K562 (cell line): ENCODE results near the gene RAB24. TPM values are rescaled to one million over a fixed set of nuclear protein-coding genes. Genes with fewer than 3 reads are reported as not detected.

Experiments
- ATAC-seq: fragments of 200-7000 bp; cut with Tn5 transposase; 3 replicates; pipeline ENCODE4 v1.9.1; 2020; ENCODE audit warnings: moderate library complexity
- BruUV-seq: library from RNA; stranded (reverse); fragments of 400-500 nt; replicated peaks from 2 replicates; lab custom pipeline; 2021; lab: Mats Ljungman, UMichigan
- CTCF ChIA-PET: fragments of 300-600 bp; formaldehyde crosslinking; extraction: SDS; loops from one replicate; lab custom pipeline; 2021; ENCODE audit warnings: low intra/inter-chr PET ratio; lab: Yijun Ruan, JAX
- POLR2A ChIA-PET: fragments of 300-600, 350-650 bp; sonication (Branson Sonifier 250); formaldehyde crosslinking; extraction: SDS; loops from one replicate; lab custom pipeline; 2021; ENCODE audit warnings: antibody characterized with exemption, inconsistent platforms; lab: Yijun Ruan, JAX
- DNase-seq, 4 experiments: peaks; one replicate each; pipeline versions ENCODE4 v3.0.0 to v3.0.0-alpha.2; 2011 to 2018; ENCODE audit warnings: low spot score in 3 of 4, mixed read lengths in 3 of 4; ENCODE audit errors: extremely low read depth in 1 of 4
- FAIRE-seq: peaks from 2 replicates; lab custom pipeline; 2011; peaks lifted over from hg19 to GRCh38; lab: Jason Lieb, UNC
- H2AFZ ChIP-seq: 2 replicates; pipeline ENCODE4 v1.6.0; 2011; ENCODE audit warnings: low read depth, low read length, control low read depth, inconsistent platforms
- H3K27ac ChIP-seq: fragments of 200-600 bp; 3 replicates; pipeline ENCODE4 v1.8.0; 2011; ENCODE audit warnings: low read depth, mild to moderate bottlenecking, control low read depth, inconsistent platforms, low read length, moderate library complexity, mixed read lengths; ENCODE audit errors: extremely low read depth
- H3K27me3 ChIP-seq, 2 experiments: fragments of 300-600 bp in 1 of 2; 2 replicates in 1 of 2; 3 replicates in 1 of 2; pipeline versions ENCODE4 v1.6.0 to v1.8.0; 2011; ENCODE audit warnings: inconsistent platforms in 2 of 2, low read length in 2 of 2, mild to moderate bottlenecking in 1 of 2, mixed read lengths in 1 of 2, moderate library complexity in 1 of 2; ENCODE audit not compliant: control insufficient read depth in 2 of 2, insufficient read depth in 2 of 2
- H3K36me3 ChIP-seq: fragments of 300-600 bp; 3 replicates; pipeline ENCODE4 v1.8.0; 2011; ENCODE audit warnings: mild to moderate bottlenecking, low read length, inconsistent platforms; ENCODE audit not compliant: control insufficient read depth, insufficient read depth
- H3K4me1 ChIP-seq, 2 experiments: fragments of 200-600 bp in 1 of 2; replicated peaks in 1 of 2; 2 replicates in 1 of 2; 3 replicates in 1 of 2; pipeline versions ENCODE4 v1.5.1 to v1.8.0; 2011; ENCODE audit warnings: inconsistent platforms in 2 of 2, low read length in 2 of 2, mild to moderate bottlenecking in 1 of 2, mixed read lengths in 1 of 2, moderate library complexity in 1 of 2; ENCODE audit not compliant: control insufficient read depth in 2 of 2, insufficient read depth in 2 of 2
- H3K4me2 ChIP-seq: 2 replicates; pipeline ENCODE4 v1.6.1; 2011; ENCODE audit warnings: low read length, control low read depth, inconsistent platforms, mixed read lengths; ENCODE audit not compliant: insufficient read depth
- H3K4me3 ChIP-seq: fragments of 200-600 bp; sonication (generic), shearing (Covaris generic); 2 replicates; pipeline ENCODE4 v1.5.1; 2016; ENCODE audit warnings: control low read depth, inconsistent platforms
- H3K79me2 ChIP-seq: fragments of 200-600 bp; 3 replicates; pipeline ENCODE4 v1.8.0; 2011; ENCODE audit warnings: low read length, inconsistent platforms; ENCODE audit not compliant: control insufficient read depth, insufficient read depth
- H3K9ac ChIP-seq, 2 experiments: 2 replicates each; pipeline versions ENCODE4 v1.6.0 to v1.6.1; 2011; ENCODE audit warnings: low read depth in 2 of 2, low read length in 2 of 2, control low read depth in 1 of 2, inconsistent platforms in 1 of 2, mild to moderate bottlenecking in 1 of 2, mixed read lengths in 1 of 2; ENCODE audit not compliant: insufficient read depth in 1 of 2
- H3K9me1 ChIP-seq: one replicate; pipeline ENCODE4 v1.6.0; 2011; ENCODE audit warnings: inconsistent platforms, mild to moderate bottlenecking, low read length, moderate library complexity; ENCODE audit not compliant: control insufficient read depth, insufficient read depth
- H3K9me3 ChIP-seq: replicated peaks from 2 replicates; pipeline ENCODE4 v1.5.1; 2011; ENCODE audit warnings: low read depth, low read length, inconsistent platforms; ENCODE audit not compliant: control insufficient read depth, insufficient read depth
- H4K20me1 ChIP-seq: replicated peaks from 2 replicates; pipeline ENCODE4 v1.6.1; 2011; ENCODE audit warnings: low read length, inconsistent platforms, mixed read lengths; ENCODE audit not compliant: control insufficient read depth, insufficient read depth
- DACH1 ChIP-seq: fragments of 450-650 bp; IDR thresholded peaks from 2 replicates; pipeline ENCODE4 v1.6.1; 2018; ENCODE audit not compliant: partially characterized antibody
- EGR1 ChIP-seq: fragments of 450-650 bp; conservative IDR thresholded peaks from 2 replicates; pipeline ENCODE4 v1.6.1; 2017; ENCODE audit warnings: mild to moderate bottlenecking
- HDAC1 ChIP-seq, 2 experiments: fragments of 450-650 bp; IDR thresholded peaks; 2 replicates each; pipeline ENCODE4 v1.6.1; 2016 to 2017; ENCODE audit warnings: inconsistent platforms in 1 of 2, mild to moderate bottlenecking in 1 of 2, moderate library complexity in 1 of 2
- HDAC2 ChIP-seq: fragments of 450-650 bp; IDR thresholded peaks from 2 replicates; pipeline ENCODE4 v1.6.1; 2016; ENCODE audit warnings: mild to moderate bottlenecking
- SAP30 ChIP-seq: fragments of 200-600 bp; sonication (generic); IDR thresholded peaks from 2 replicates; pipeline ENCODE4 v1.6.1; 2012; ENCODE audit warnings: borderline replicate concordance, low read depth, mild to moderate bottlenecking, moderate library complexity, low read length, control low read depth, inconsistent platforms; ENCODE audit not compliant: insufficient read depth, poor library complexity, severe bottlenecking
- WGBS: fragments of 100-300 bp; shearing (Covaris generic); methylation state at CpG from one replicate; pipeline ENCODE4 v1.1.6; 2016; ENCODE audit warnings: low coverage, mixed read lengths; ENCODE audit not compliant: insufficient coverage; ENCODE audit errors: missing lambda C conversion rate; 5-methylcytosine and 5-hydroxymethylcytosine counted together
- in situ Hi-C: fragments of 300-500 bp; cut with MboI; formaldehyde crosslinking; loops from 4 replicates; pipeline ENCODE4 v1.15.0; 2018; ENCODE audit warnings: inconsistent platforms, mixed read lengths
- intact Hi-C: fragments of 100-400 bp; cut with micrococcal nuclease; formaldehyde crosslinking; loops from 2 replicates; pipeline ENCODE4 v1.14.2; 2022
- polyA plus RNA-seq, 8 experiments: library from polyadenylated mRNA; depleted of rRNA in 4 of 8; stranded (reverse) in 5 of 8; unstranded in 3 of 8; fragments of >200 nt; fragmentation: Nextera tagmentation in 2 of 8; fragmentation: Illumina TruSeq in 1 of 8; extraction: Ambion mirVana in 2 of 8; extraction: Trizol in 1 of 8; gene quantifications; 2 replicates each; pipeline versions ENCODE4 v1.2.1 to v1.2.3, GENCODE V29; 2011 to 2014; ENCODE audit warnings: inconsistent platforms in 1 of 8, missing spikeins in 1 of 8
- total RNA-seq, 7 experiments: library from RNA; depleted of rRNA in 6 of 7; stranded (reverse); fragments of >200 nt in 6 of 7; fragmentation: Illumina TruSeq in 2 of 7; extraction: Trizol in 2 of 7; gene quantifications; 2 replicates each; pipeline versions ENCODE4 v1.2.1 to v1.2.3, GENCODE V29; 2011 to 2021; ENCODE audit warnings: low replicate concordance in 1 of 7
- TF ChIP-seq, protein P1 (sequence below): fragments of 250-450 bp; sonication (Bioruptor Pico); IDR thresholded peaks from 2 replicates; pipeline ENCODE4 v1.5.0; 2020; ENCODE audit warnings: mild to moderate bottlenecking
- TF ChIP-seq, protein P2 (sequence below), 3 experiments: fragments of 200-800 bp in 1 of 3; sonication (Bioruptor generic) in 1 of 3; sonication (generic) in 1 of 3; formaldehyde crosslinking in 1 of 3; IDR thresholded peaks; 2 replicates each; pipeline versions ENCODE4 v1.6.1 to v1.8.0; 2016 to 2022; ENCODE audit warnings: mild to moderate bottlenecking in 2 of 3, missing compliant biosample characterization in 2 of 3, missing genetic modification characterization in 2 of 3, missing genetic modification reagents in 1 of 3
- TF ChIP-seq, protein P3 (sequence below): sonication (generic); formaldehyde crosslinking; IDR thresholded peaks from 2 replicates; pipeline ENCODE4 v1.8.0; 2022; ENCODE audit warnings: missing genetic modification reagents, mild to moderate bottlenecking, moderate library complexity, borderline replicate concordance
- TF ChIP-seq, protein P4 (sequence below): fragments of 200-800 bp; sonication (Bioruptor generic); IDR thresholded peaks from 2 replicates; pipeline ENCODE4 v1.6.1; 2017; ENCODE audit warnings: missing genetic modification characterization, missing compliant biosample characterization
- TF ChIP-seq, protein P5 (sequence below): fragments of 450-650 bp; IDR thresholded peaks from 2 replicates; pipeline ENCODE4 v1.6.1; 2016; ENCODE audit warnings: borderline replicate concordance

Gene RAB24
- total and polyA plus RNA-seq, 9 of the 15 experiments (the other 6 are each of a cell fraction or from before 2014, with no cell fraction given), result 13.9 to 107 (median 34.8) TPM

DNA sequence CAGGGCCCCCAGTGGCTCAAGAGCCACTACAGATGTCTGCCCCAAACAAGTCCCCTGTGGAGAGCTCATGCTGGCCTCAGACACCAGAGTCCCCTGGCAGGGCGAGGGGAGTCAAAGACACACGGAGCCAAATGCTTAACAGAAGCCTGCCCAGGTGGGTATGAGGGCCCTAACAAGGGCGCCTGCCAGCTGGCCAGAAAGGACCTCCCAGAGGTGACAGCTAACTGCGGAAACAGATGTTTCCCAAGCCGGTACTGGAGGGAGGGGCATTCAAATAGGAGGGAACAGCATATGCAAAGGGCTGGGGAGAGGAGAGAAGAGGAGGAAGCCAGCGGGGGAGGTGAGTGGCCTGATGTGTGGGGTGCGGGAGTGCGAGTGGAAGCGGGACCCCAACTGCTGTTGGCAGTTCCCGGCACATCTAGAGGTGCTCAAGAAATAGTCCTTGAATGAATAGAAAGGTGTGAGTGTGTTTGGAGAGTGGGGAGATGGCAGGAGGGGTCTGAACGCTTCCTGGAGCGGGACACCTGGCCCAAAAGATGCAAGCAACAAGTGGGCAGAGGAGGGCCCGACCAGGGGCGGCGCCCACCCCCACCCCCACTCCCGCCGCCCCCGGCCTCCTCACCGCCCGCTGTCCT lies 7.4 kb upstream of the RAB24 start:
- peaks cover 23 to 77% of the 10 kb centered on the region in 2 experiments for H3K4me1 ChIP-seq
- no peaks in the 10 kb centered on the region for H4K20me1 ChIP-seq
- ATAC-seq (no peak), FAIRE-seq (peak; percentile 92), DNase-seq (peak; percentile 28 to 67 (median 33))
- peaks cover 16% of the 10 kb centered on the region for H3K79me2 ChIP-seq
- intact Hi-C loops, result no loop called here
- 15% methylated on average over 7 of the region's 20 CpGs for WGBS
- no peak overlapping the region for H2AFZ ChIP-seq
- H3K36me3 ChIP-seq, result peaks cover 20% of the 10 kb centered on the region; the same call in 2 of the 3 replicates
- peak overlapping the region; percentile 12 to 98; a peak in 3 of 4 replicates for H3K9ac ChIP-seq
- H3K27me3 ChIP-seq, result no peaks in the 10 kb centered on the region
- no peaks in the 10 kb centered on the region for H3K9me3 ChIP-seq
- ChIA-PET CTCF (interaction anchor here (1.1 kb wide), 1 partner anchor 197 kb away, joined by 4 read pairs; no protein-coding TSS in a partner anchor), POLR2A (interaction anchor here (0.6 to 2.5 kb wide), 5 partner anchors 10 to 49 kb away, joined by 3 to 9 read pairs (median 3); partner anchors contain the start of gene LMAN2)
- BruUV-seq, result no TSS peak
- H3K4me2 ChIP-seq, result peak overlapping the region; percentile 95
- H3K4me3 ChIP-seq, result peak overlapping the region; percentile 62
- H3K9me1 ChIP-seq, result no peaks in the 10 kb centered on the region
- in situ Hi-C loops, result no loop called here
- H3K27ac ChIP-seq, result peak overlapping the region; percentile 100
- peak; percentile 57 for TF ChIP-seq DACH1
- 0 out of 2 replicates have a peak, but pooled peaks have one; percentile 35 for TF ChIP-seq EGR1
- TF ChIP-seq, protein P1, sequence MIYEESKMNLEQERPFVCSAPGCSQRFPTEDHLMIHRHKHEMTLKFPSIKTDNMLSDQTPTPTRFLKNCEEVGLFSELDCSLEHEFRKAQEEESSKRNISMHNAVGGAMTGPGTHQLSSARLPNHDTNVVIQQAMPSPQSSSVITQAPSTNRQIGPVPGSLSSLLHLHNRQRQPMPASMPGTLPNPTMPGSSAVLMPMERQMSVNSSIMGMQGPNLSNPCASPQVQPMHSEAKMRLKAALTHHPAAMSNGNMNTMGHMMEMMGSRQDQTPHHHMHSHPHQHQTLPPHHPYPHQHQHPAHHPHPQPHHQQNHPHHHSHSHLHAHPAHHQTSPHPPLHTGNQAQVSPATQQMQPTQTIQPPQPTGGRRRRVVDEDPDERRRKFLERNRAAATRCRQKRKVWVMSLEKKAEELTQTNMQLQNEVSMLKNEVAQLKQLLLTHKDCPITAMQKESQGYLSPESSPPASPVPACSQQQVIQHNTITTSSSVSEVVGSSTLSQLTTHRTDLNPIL (CRISPR knock-in tag), result no peak
- TF ChIP-seq, protein P2, sequence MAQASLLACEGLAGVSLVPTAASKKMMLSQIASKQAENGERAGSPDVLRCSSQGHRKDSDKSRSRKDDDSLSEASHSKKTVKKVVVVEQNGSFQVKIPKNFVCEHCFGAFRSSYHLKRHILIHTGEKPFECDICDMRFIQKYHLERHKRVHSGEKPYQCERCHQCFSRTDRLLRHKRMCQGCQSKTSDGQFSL (CRISPR knock-in tag; IDR thresholded peaks at IDR 0.05), result 0 out of 2 replicates have a peak, but pooled peaks have one; percentile 1
- TF ChIP-seq, protein P2 (tag; IDR thresholded peaks at IDR 0.05), result no peak
- TF ChIP-seq SAP30, result peak; percentile 38
- TF ChIP-seq, protein P3, sequence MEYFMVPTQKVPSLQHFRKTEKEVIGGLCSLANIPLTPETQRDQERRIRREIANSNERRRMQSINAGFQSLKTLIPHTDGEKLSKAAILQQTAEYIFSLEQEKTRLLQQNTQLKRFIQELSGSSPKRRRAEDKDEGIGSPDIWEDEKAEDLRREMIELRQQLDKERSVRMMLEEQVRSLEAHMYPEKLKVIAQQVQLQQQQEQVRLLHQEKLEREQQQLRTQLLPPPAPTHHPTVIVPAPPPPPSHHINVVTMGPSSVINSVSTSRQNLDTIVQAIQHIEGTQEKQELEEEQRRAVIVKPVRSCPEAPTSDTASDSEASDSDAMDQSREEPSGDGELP, result peak; percentile 92
- TF ChIP-seq HDAC1 (IDR thresholded peaks at IDR 0.05), result peak in 1 of 2 experiments; percentile 63; a peak in 2 of 4 replicates
- TF ChIP-seq, protein P4, sequence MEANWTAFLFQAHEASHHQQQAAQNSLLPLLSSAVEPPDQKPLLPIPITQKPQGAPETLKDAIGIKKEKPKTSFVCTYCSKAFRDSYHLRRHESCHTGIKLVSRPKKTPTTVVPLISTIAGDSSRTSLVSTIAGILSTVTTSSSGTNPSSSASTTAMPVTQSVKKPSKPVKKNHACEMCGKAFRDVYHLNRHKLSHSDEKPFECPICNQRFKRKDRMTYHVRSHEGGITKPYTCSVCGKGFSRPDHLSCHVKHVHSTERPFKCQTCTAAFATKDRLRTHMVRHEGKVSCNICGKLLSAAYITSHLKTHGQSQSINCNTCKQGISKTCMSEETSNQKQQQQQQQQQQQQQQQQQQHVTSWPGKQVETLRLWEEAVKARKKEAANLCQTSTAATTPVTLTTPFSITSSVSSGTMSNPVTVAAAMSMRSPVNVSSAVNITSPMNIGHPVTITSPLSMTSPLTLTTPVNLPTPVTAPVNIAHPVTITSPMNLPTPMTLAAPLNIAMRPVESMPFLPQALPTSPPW (CRISPR knock-in tag), result no peak
- TF ChIP-seq, protein P5, sequence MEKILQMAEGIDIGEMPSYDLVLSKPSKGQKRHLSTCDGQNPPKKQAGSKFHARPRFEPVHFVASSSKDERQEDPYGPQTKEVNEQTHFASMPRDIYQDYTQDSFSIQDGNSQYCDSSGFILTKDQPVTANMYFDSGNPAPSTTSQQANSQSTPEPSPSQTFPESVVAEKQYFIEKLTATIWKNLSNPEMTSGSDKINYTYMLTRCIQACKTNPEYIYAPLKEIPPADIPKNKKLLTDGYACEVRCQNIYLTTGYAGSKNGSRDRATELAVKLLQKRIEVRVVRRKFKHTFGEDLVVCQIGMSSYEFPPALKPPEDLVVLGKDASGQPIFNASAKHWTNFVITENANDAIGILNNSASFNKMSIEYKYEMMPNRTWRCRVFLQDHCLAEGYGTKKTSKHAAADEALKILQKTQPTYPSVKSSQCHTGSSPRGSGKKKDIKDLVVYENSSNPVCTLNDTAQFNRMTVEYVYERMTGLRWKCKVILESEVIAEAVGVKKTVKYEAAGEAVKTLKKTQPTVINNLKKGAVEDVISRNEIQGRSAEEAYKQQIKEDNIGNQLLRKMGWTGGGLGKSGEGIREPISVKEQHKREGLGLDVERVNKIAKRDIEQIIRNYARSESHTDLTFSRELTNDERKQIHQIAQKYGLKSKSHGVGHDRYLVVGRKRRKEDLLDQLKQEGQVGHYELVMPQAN, result peak; percentile 58
- TF ChIP-seq HDAC2, result 0 out of 2 replicates have a peak, but pooled peaks have one; percentile 22
